ENCODE measurements around the gene FGF14. TPM values are rescaled to one million over a fixed set of nuclear protein-coding genes. Genes with fewer than 3 reads are reported as not detected.

FGF14 gene
- total and polyA plus RNA-seq, 2 of the 4 experiments (the other 2 are of a cell fraction) = under 0.01 TPM; not detected in 1

DNA sequence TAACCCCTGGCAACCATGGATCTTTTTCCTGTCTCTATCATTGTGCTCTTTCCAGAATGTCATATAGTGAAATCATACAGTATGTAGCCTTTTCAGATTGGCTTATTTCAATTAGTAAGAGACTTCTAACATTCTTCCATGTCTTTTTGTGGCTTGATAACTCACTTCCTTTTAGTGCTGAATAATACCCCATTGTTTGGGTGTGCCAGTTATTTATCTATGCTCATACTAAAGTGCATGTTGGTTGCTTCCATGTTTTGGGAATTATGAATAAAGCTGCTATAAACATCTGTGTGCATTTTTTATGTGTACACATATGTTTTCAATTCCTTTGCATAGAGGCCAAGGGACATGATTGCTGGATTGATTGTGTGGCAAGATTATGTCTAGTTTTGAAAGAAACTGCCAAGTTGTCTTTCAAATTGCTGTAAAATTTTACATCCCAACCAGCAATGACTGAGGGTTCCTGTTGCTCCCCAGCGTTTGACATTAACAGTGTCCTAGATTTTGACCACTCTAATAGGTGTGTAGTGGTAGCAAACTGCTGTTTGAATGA lies 590.5 kb downstream of the FGF14 start:
- POLR2A ChIA-PET (ENCODE audit: unreplicated experiment) = no interaction called here
- no peak overlapping the region for H4K5ac ChIP-seq (ENCODE audit: low read depth, low read length)
- H3K4ac ChIP-seq (ENCODE audit: low read depth, low read length) = no peak overlapping the region
- no peak overlapping the region for H3K27ac ChIP-seq (ENCODE audit: insufficient read depth, low read length)
- no peak overlapping the region for H4K91ac ChIP-seq (ENCODE audit: insufficient read depth, low read depth, low read length)
- no peaks in the 10 kb centered on the region for H3K9me3 ChIP-seq (ENCODE audit: control insufficient read depth, insufficient read depth, low read length)
- no peaks in the 10 kb centered on the region for H3K9me1 ChIP-seq (ENCODE audit: insufficient read depth, low read length)
- ATAC-seq (ENCODE audit: low read depth) (no peak), DNase-seq (no peak)
- H4K20me1 ChIP-seq (ENCODE audit: insufficient read depth, low read length) = no peaks in the 10 kb centered on the region
- no peak overlapping the region for H2BK15ac ChIP-seq (ENCODE audit: low read depth, low read length)
- no peak for TF ChIP-seq MAFK (IDR thresholded peaks at IDR 0.05; ENCODE audit: low read depth, low read length)
- TF ChIP-seq POLR2A (IDR thresholded peaks at IDR 0.05; ENCODE audit: low read depth, low read length) = no peak
- no peak overlapping the region for H3K14ac ChIP-seq (replicated peaks; ENCODE audit: low read depth, low read length)
- CTCF ChIA-PET = no interaction called here
- no peak overlapping the region for H3K18ac ChIP-seq (ENCODE audit: low read depth, low read length)
- no peaks in the 10 kb centered on the region for H3K4me1 ChIP-seq (ENCODE audit: control insufficient read depth, insufficient read depth, low read length)
- H3K4me3 ChIP-seq (ENCODE audit: insufficient read depth, low read depth, low read length) = no peak overlapping the region
- WGBS, 2 experiments (ENCODE audit: extremely low coverage in 2 of 2, insufficient read length in 1 of 2) = no CpG with 5 or more reads among the region's 1 CpG
- H4K8ac ChIP-seq (ENCODE audit: low read depth in 2 of 2, low read length in 2 of 2) = no peak overlapping the region
- no peak overlapping the region for H2BK120ac ChIP-seq (ENCODE audit: low read depth, low read length)
- H2AFZ ChIP-seq (replicated peaks; ENCODE audit: low read length, poor library complexity) = no peak overlapping the region
- in situ Hi-C loops (cut with MboI; ENCODE audit: low sequenced_read_pairs) = no loop called here
- H3K4me2 ChIP-seq (ENCODE audit: low read depth, low read length) = no peak overlapping the region
- no peak overlapping the region for H3K23ac ChIP-seq (ENCODE audit: low read depth, low read length)
- no peak overlapping the region for H2BK20ac ChIP-seq (ENCODE audit: low read depth, low read length)
- dilution Hi-C loops (cut with HindIII; ENCODE audit: low sequenced_read_pairs, unreplicated experiment) = no loop called here
- no peak overlapping the region for H3K56ac ChIP-seq (ENCODE audit: extremely low read depth, insufficient read depth, low read length)
- no peaks in the 10 kb centered on the region for H3K79me1 ChIP-seq (ENCODE audit: low read depth in 1 of 2, low read length in 2 of 2)
- no peak overlapping the region for H2AK9ac ChIP-seq (replicated peaks; ENCODE audit: low read depth, low read length, poor library complexity)
- H3K9ac ChIP-seq (ENCODE audit: low read depth, low read length) = no peak overlapping the region
- no peak overlapping the region for H2BK5ac ChIP-seq (ENCODE audit: low read depth, low read length, poor library complexity, severe bottlenecking)
- intact Hi-C loops (cut with micrococcal nuclease) = no loop called here
- BruUV-seq (replicated peaks) = no TSS peak
- H3K27me3 ChIP-seq (ENCODE audit: control insufficient read depth, insufficient read depth, low read length) = no peaks in the 10 kb centered on the region
- H3K36me3 ChIP-seq (ENCODE audit: control insufficient read depth, insufficient read depth, low read length) = no peaks in the 10 kb centered on the region
- H2AK5ac ChIP-seq (ENCODE audit: low read depth, low read length) = no peak overlapping the region

Data from IMR-90 (cell line).